Measurements from ENCODE around the gene ADGRV1.

- TF ChIP-seq, protein P1, sequence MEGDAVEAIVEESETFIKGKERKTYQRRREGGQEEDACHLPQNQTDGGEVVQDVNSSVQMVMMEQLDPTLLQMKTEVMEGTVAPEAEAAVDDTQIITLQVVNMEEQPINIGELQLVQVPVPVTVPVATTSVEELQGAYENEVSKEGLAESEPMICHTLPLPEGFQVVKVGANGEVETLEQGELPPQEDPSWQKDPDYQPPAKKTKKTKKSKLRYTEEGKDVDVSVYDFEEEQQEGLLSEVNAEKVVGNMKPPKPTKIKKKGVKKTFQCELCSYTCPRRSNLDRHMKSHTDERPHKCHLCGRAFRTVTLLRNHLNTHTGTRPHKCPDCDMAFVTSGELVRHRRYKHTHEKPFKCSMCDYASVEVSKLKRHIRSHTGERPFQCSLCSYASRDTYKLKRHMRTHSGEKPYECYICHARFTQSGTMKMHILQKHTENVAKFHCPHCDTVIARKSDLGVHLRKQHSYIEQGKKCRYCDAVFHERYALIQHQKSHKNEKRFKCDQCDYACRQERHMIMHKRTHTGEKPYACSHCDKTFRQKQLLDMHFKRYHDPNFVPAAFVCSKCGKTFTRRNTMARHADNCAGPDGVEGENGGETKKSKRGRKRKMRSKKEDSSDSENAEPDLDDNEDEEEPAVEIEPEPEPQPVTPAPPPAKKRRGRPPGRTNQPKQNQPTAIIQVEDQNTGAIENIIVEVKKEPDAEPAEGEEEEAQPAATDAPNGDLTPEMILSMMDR (IDR thresholded peaks at IDR 0.05) = no peak
- TF ChIP-seq POLR2A (IDR thresholded peaks at IDR 0.05) = no peak
Observed at GRCh38 chr5:91160714-91161285, 602.2 kb downstream of the ADGRV1 start.
